22Rv1 (cell line): ENCODE measurements around the gene SEC16A.

Source experiments
- ZFX ChIP-seq: fragments of 450-650 bp; IDR thresholded peaks from 2 replicates; pipeline ENCODE4 v1.6.1; 2017; ENCODE audit warnings: antibody characterized with exemption, borderline replicate concordance
- TF ChIP-seq, protein P1 (sequence below): fragments of 450-650 bp; IDR thresholded peaks from 2 replicates; pipeline ENCODE4 v1.5.1; 2017; ENCODE audit warnings: mild to moderate bottlenecking

DNA sequence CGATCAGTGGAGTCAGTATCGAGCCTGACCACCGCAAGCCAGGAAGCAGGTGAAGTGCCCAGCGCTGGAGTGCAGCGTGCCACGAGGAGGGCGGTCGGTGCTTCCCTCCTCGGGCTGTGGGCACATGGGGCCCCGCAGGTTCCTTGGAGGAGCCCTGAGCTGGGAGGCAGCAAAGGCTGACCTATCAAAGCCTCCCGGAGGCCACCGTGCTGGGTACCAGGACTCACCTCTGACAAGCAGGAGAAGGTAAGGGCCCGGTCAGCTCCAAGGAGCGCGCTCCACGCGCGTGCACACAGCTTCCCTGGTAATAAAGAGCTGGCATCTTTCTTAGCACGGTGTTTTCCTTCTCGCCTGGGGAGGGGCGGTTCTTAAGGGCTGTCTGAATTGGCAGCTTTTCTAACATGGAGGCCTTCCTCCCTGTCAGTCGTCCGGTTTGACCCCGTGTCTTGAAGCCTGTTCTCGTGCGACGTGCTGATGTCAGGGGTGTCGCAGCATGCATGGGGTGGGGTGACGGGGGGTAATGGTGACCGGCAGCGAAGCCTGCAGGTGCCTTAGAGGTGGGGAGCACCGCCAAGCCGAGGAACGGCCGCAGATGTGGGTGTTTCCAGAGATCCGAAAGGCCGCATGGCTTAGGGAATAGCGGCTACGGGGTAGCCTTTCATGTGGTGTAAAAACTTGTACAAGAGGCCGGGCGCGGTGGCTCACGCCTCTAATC lies 59.3 kb downstream of the SEC16A start:
- no peak for TF ChIP-seq ZFX
- TF ChIP-seq, protein P1, sequence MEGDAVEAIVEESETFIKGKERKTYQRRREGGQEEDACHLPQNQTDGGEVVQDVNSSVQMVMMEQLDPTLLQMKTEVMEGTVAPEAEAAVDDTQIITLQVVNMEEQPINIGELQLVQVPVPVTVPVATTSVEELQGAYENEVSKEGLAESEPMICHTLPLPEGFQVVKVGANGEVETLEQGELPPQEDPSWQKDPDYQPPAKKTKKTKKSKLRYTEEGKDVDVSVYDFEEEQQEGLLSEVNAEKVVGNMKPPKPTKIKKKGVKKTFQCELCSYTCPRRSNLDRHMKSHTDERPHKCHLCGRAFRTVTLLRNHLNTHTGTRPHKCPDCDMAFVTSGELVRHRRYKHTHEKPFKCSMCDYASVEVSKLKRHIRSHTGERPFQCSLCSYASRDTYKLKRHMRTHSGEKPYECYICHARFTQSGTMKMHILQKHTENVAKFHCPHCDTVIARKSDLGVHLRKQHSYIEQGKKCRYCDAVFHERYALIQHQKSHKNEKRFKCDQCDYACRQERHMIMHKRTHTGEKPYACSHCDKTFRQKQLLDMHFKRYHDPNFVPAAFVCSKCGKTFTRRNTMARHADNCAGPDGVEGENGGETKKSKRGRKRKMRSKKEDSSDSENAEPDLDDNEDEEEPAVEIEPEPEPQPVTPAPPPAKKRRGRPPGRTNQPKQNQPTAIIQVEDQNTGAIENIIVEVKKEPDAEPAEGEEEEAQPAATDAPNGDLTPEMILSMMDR, result no peak
